Kidney tubule cell (primary cell): ENCODE measurements around the gene NEGR1.

Experiments
- DNase-seq: peaks from one replicate; pipeline ENCODE4 v3.0.0-alpha.2; 2018; ENCODE audit warnings: low spot score

Gene NEGR1

DNA sequence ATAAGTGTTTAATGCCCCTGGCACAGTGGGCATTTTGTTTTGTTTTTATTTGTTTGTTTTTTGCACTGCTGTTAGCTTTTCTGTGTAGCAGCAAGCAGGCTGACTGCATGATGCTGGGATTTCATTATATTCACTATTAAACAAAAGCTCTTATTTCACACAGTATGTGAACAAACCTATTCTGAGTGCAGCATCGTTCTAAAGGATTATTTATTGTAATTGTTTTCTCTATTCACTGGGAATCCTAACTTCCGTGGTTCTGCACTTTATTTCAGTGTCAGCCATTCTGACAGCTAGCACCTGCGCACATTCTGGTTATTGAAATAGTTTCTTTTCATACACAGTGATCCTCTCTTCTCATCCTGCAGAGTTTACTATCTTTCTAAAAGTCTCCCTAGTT, 595.0 kb downstream of the NEGR1 start:
- DNase-seq: no peak

DNA sequence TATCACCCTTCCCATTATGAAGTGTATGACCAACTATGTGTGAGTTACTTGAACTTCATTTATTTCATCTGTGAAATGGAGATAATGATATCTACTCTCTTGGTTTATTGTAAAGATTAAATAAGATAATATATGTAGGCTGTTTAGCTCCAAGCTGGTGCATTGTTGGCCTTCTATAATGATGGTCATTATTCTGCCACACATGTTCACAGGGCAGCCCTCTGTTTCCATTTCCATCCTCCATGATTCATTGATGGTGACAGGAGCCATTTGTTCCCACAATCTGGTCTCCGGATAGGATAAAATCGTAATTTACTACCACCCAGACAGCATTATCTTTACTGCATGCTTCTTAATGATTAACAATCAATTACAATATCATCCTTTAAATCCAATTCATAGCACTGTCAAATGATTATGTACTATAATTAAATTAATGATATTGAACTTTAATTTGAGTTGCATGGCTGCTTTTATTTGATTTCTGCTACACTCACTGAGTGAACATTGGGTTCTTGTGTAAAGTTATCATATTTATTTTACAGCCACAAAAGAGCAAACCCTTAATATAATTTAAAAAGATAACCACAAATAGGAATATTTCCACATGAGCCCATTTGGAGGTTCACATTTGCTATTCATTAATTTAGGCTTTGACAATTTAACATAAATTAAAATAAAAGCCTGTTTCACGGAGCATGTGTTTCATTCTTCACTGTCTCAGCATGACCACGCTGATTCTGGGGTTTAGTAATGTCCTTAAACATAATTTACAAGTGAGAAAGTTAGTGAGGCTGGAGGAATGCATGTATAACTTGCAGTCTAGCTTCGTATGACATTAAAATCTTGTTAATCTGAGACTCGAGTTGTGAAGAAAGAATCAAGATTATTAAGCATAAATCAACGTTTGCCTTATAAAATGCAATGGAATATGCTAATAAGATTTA, 605.1 kb downstream of the NEGR1 start:
- no peak for DNase-seq

GRCh38 chr1:71668065-71668464, 614.3 kb downstream of the NEGR1 start:
- DNase-seq: peak; percentile 30

GRCh38 chr1:71667216-71667615, 615.1 kb downstream of the NEGR1 start:
- no peak for DNase-seq

DNA sequence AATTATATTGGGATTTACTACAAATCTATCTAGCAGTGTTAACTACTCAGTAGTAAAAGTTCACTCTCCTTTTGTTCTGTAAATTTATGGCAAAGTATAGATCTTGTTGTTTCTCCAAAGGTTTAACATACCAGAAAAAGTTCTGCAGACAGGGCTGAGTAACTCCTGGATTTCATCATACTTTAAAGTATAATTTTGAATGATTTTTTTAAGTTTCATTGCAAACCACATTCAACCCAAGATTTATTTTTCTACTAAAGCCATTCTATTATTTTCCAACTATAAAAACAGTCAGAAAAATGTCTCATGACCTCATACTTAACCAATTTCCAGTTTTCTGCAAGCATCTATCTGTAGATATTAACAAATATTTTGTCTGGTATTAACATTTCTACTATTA, 615.7 kb downstream of the NEGR1 start:
- no peak for DNase-seq

DNA sequence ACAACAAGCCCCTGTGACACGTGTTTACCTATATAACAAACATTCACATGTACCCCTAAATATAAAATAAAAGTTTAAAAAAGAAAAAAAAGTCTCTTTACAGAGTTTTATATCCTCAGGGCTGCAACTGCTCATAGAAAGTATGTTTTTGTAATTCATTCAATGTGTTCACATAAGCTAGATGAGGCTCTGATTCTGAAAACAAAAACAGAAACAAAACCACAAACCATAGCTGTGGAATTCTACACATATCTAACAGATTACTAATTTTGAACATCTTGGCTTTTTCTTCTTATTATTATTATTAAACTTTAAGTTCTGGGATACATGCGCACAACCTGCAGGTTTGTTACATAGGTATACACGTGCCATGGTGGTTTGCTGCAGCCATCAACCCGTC, 621.9 kb downstream of the NEGR1 start:
- DNase-seq: no peak

- no peak for DNase-seq
Observed at GRCh38 chr1:71657891-71658679, 624.3 kb downstream of the NEGR1 start.

GRCh38 chr1:71656902-71657301, 625.4 kb downstream of the NEGR1 start:
- DNase-seq: no peak

DNA sequence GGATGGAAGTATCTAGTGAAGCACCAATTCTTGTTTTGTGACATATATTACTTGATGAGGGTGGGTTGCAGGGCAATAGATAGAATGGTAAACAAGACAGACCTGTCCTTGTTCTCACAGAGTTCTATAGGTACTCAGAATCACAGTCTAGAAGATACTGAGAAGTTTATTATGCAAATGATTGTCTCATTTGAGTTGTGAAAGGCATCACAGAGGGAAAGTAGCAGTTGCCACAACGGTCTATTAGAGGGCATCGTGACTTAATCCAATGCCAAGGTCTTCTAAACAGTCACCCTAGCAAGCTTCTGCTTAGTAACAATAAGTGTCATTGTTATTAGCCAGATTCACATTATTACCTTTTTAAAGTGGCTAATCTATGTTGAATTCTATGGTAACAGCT, 626.7 kb downstream of the NEGR1 start:
- no peak for DNase-seq

- DNase-seq: no peak
Observed at GRCh38 chr1:71653952-71654351, 628.4 kb downstream of the NEGR1 start.

- no peak for DNase-seq
Observed at GRCh38 chr1:71651214-71651613, 631.1 kb downstream of the NEGR1 start.

DNA sequence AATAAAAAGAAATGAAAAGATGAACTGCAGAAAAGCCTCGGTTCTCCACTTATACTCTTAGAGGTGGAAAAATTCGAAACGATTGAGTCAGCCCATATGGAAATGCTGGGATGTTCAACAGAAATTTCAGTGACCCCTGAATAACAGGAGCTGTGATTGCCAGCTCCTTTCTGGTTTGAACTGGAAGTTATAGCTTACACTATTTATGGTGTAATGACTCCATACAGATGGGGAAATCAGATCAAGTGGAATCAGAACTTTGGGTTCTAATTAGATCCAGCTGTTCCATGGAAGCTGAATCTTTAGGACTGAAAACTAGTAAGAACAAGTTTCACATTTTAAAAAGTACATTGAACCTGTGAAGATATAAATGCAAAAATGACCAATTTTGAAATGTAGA, 632.2 kb downstream of the NEGR1 start:
- DNase-seq: no peak

GRCh38 chr1:71649608-71650007, 632.7 kb downstream of the NEGR1 start:
- DNase-seq: no peak

DNA sequence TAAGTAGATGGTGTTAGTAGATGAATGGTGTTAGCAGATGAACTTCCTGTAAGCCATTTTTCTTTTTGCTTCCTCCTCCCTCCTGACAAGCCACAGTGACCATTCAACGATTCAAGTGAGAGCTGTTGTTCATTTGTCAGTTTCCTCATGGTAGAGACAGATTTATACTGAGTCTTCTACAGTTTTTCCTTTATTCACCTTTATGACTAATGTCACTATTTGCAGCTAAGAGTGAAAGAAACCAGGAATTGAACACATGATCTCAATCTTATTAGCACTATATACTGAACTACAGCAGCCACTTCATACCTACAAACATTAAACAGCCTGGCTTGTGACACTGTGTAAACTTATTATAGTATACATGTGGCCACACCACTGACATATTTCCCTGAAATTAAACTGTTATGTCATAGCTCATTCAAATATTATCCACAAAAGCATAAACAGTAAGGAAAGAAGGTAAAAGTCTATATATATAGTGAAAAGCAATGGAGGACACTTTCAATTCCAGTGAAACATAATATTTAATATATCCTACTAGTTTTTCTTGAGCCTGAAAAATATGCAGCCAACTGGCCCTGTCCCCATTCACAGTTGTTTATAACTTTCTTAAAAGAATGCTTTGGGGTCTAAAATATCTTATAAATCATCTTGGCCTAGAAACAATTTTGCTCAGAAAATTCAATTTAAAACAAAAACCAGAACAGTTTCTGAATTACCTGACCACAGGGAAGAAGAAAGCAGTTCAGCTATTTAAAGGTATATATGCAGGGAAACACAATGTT, 634.6 kb downstream of the NEGR1 start:
- no peak for DNase-seq

DNA sequence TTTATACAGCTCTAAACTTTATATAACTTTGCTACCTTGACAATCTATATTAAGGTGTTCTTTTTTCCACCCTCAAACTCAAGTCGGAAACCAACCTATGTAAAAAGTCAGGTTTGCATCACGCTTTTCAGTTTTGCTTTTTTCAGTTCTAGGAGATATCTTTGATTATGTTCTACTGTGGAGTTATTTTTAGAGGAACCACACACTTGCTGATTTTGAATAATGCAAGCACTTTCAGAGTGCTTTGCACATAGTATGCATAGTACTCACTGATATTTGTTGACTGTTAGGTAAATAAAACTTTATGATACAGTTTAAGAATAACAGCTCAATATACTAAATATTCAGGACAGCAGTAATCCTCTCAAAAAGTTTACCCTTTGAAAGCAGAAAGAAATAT, 637.3 kb downstream of the NEGR1 start:
- no peak for DNase-seq

GRCh38 chr1:71641903-71642302, 640.4 kb downstream of the NEGR1 start:
- no peak for DNase-seq

DNA sequence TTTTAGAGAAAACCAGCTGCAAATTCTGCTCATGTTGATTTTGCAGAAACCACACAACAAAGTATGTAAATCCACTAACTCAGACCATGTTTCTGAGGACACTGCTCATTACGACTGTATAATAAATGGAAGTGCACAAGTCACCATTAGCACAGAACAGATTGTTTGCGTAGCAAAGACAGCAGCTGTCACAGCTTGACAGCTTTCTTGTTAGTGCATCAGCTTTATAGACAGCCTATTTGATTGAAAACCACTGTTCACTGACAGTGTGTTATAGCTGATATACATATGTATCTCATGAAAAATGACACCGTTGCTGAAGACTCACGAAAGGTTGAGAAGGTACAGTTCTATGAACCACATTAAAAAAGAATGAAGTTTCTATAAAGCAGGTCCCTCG, 641.3 kb downstream of the NEGR1 start:
- DNase-seq: no peak

GRCh38 chr1:71640116-71640515, 642.2 kb downstream of the NEGR1 start:
- no peak for DNase-seq

- peak; percentile 70 for DNase-seq
Observed at GRCh38 chr1:71638081-71638766, 644.1 kb downstream of the NEGR1 start.

- DNase-seq: no peak
Observed at GRCh38 chr1:71635568-71635967, 646.8 kb downstream of the NEGR1 start.

GRCh38 chr1:71634159-71634558, 648.2 kb downstream of the NEGR1 start:
- DNase-seq: no peak

DNA sequence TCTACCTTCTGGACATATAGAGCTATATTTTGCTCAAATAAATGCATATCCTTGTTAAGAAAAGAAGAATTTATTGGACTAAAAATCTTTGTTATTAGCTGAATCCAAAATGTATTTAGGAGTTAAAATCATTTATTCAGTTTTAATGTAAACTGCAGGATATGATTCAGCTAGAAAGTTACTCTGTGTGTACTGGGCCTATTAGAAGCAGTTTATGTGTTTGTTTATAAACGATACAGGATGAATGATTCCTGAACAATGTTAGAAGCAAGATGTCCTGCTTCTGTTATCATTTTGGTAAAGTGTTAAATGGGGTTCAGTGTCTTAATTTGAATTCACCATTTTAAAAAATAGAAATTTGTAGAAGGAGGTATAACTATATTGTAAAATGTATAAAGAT, 652.3 kb downstream of the NEGR1 start:
- no peak for DNase-seq
